ENCODE results near the gene DNMT3A.
"Not testable (repeated sequence)": the region's sequence is repeated elsewhere in the genome, so short reads cannot be mapped to it uniquely, and the experiment has no call there.

The DNMT3A gene

GRCh38 chr2:25286723-25287483, 54.8 kb downstream of the DNMT3A start:
- no peak for DNase-seq (ENCODE audit: low read depth in 1 of 2, low spot score in 1 of 2)

GRCh38 chr2:25286025-25286400, 55.7 kb downstream of the DNMT3A start:
- DNase-seq (ENCODE audit: low read depth in 1 of 2, low spot score in 1 of 2), result peak; percentile 42 to 49

GRCh38 chr2:25285265-25286024, 56.3 kb downstream of the DNMT3A start:
- DNase-seq (ENCODE audit: low read depth in 1 of 2, low spot score in 1 of 2), result no peak

- no peak for DNase-seq (ENCODE audit: low read depth in 1 of 2, low spot score in 1 of 2)
Measured at GRCh38 chr2:25284756-25285155, 57.0 kb downstream of the DNMT3A start.

DNA sequence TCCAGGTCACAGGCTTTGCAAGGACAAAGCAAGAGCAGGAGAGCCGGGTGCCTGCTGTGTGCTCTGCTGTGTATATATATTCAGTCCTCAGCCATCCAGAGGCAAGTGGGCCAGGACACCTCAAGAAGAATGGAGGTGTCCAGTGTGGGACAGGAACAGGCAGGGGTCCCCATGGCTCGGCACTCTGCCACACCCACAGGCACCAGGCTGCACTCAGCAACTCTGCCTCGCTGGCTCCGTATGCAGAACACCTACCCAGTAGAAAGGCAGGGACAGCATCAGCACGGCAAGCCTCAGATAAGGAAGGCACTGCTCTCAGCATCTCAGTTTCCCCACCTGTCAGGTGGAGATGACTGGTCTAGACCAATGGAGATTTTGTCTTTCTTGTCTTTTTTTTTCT, 57.8 kb downstream of the DNMT3A start:
- DNase-seq (ENCODE audit: low read depth in 1 of 2, low spot score in 1 of 2), result no peak

DNA sequence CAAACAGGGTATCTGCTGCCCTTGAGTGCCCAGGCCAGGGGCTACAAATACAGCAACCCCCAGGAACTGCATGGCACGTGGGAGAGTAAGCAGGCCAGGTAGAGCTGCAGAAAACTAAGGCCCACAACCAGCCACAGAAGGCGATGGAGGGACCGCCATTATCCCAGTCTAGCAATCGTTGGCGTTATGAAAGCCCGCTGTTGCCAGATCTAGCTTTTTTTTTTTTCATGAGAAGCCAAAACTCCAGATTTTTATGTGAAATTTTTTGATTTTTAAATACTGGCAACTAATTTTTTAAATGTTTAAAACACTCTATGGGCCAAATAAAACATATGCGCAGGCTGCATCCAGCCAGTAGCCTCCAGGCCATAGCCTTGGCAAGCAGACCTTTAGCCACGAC, 59.8 kb downstream of the DNMT3A start:
- DNase-seq (ENCODE audit: low read depth in 1 of 2, low spot score in 1 of 2), result no peak

DNA sequence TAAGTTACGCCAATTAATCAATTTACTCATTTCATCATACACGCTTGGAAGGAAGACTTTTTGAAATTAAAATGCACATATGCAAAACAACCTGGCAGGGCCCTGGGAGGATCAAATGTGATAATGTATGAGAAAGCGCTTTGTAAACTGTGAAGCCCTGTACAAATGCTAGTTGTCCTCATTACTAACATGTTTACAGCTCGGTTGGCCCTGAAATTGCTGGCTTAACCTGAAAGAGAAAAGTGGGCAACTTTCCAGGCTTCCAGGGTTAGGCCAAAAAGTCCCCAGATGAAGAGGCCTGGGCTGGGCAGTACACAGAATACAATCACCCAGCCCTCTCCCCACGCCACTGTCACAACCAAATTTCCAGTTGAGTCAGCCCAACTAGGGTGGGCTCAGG, 60.2 kb downstream of the DNMT3A start:
- DNase-seq (ENCODE audit: low read depth in 1 of 2, low spot score in 1 of 2), result no peak

DNA sequence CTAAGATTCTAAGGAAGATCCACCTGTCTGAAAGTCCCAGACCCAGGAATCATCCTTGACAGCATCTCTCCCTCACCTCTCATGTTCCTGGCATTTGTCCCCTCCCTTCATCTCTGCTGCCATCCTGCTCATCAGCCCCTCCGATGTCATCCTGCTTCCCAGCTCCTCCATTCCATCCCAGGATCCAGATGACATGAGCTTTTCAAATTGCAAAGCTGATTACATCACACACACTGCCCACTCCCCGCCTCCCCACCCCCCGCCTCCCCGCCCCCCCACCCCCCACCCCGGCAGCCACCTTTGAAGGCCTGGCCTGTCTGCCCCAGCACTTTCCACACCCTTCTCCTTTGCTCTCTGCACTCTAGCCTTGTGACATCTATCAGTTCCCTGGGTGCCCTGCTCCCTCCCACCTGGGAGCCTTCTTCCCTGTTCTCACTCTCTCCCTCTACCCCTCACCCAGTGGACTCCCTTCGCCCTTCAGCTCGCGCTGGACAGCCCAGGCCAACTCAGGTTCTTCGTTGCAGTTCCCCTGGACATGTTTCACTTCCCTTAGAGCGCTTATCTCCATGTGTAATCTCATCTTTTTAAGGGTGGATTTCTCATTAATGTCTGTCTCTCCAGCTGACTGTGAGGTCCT, 61.6 kb downstream of the DNMT3A start:
- DNase-seq (ENCODE audit: low read depth in 1 of 2, low spot score in 1 of 2), result no peak

DNA sequence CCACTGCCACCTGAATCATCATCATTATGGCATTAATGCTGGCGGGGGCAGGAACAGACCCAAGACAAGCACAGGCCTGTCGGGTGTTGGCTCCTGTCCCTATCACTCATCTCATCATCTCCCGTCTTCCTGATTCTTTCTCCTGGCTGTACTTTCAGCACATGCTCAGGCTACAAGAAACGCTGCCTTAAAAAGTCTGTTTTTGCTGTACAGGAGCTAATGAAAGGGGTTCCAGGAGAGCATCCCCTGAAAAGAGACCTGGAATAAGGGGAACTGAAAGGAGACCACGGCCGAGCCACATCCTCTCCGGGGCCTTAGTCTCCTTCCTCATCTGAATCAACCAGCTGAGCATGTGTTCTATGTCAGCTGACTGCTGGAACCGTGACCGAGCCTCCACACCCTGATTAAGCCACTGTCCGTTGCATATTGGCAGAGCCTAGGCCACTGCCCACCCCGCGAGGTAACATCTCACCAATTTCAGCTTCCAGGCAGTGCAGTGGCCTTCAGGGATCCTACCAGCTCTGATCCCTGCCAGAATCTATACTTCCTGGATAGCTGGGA, 62.6 kb downstream of the DNMT3A start:
- no peak for DNase-seq (ENCODE audit: low read depth in 1 of 2, low spot score in 1 of 2)

- DNase-seq (ENCODE audit: low read depth in 1 of 2, low spot score in 1 of 2), result peak; percentile 59 to 72
Measured at GRCh38 chr2:25276569-25277465, 64.9 kb downstream of the DNMT3A start.

DNA sequence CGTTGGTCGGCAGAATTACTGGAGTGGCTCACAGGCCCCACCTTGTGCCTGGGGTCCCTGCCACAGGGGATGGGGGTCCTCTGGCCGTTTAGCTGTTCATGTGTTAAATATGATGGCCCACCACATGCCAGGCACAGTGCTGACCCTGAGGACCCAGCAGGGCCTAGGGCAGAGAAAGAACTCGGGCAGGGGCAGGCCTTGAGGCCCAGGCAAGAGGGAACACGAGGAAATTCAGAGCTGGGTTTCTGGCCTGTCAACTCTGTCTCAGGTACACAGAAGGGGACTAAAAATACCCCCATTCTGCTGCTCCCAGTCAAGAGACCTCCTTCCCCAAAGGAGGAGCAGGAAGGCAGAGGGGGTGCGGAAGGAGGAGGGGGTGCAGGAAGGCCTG, 66.2 kb downstream of the DNMT3A start:
- DNase-seq (ENCODE audit: low read depth in 1 of 2, low spot score in 1 of 2), result no peak

DNA sequence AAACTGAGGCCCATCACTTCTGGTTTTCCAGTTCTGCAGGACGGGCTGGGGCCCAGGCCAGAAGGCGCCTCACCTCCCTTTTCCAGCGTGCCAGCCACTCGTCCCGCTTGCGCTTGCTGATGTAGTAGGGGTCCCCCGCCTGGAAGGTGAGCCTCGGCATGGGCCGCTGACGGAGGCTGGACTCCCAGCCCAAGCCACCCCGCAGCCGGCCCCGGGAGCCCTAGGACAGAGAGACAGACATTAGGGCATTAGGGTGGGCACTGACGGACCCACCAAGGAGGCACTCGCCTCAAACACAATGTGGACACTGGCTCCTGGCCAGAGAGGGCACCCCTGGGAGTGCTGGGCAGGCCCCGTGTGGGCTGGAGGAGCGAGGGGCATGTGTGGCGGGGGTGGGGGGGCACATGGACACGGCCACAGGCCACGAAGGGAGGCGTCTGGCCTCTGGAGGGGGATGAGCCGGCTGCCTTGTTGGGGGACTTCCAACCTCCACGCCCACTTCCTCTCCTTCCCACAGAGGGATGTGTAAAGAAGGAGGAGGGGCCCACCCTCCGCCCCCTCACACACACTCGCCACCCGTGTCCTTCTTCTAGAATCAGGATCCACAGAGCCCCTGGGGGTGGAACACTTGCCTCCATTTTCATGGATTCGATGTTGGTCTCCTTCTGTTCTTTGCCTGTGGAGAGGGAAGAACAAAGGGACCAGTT, 66.7 kb downstream of the DNMT3A start:
- peak in 1 of 2 donors; percentile 43 for DNase-seq (ENCODE audit: low read depth in 1 of 2, low spot score in 1 of 2)

- DNase-seq (ENCODE audit: low read depth in 1 of 2, low spot score in 1 of 2), result no peak
Measured at GRCh38 chr2:25273985-25274535, 67.7 kb downstream of the DNMT3A start.

GRCh38 chr2:25272705-25273104, 69.0 kb downstream of the DNMT3A start:
- DNase-seq (ENCODE audit: low read depth in 1 of 2, low spot score in 1 of 2), result not testable (repeated sequence)

DNA sequence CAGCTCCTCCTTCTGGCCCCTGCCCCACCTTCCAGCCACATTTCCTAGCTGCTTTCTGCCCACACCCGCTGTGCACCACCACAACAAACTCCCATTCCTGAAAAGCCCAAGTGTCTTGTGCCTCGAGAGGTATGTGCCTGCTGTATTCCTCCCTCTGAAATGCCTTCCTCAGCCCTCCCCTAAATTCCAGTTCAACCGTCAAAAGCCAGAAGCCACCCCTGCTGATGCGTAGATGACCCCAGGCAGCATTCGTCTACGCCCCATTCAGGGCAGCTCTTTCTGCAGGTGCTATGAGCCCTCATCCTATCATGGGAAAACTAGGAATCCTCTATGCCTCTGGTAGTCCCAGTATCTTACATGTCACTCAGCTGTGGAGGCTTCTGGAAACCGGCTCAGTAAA, 71.7 kb downstream of the DNMT3A start:
- DNase-seq (ENCODE audit: low read depth in 1 of 2, low spot score in 1 of 2), result no peak

GRCh38 chr2:25269233-25269632, 72.5 kb downstream of the DNMT3A start:
- DNase-seq (ENCODE audit: low read depth in 1 of 2, low spot score in 1 of 2), result no peak

DNA sequence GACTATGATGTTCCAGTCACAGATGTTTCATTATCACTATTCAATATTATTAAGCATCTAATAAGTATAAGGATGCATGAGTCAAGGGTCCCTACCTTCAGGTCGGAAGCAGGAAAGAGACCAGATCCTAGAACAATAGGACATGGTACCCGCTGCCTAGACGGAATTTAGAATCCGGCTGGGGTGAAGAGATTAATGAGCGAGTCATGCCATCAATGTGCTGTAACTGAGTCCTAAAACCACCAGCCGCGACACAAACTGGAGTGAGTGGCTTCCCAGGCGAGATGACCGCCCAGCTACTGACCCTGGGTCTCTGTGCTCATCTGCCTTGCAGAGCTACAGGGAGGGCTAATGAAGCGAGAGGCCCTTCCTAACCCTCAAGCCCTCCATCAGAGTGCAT, 73.6 kb downstream of the DNMT3A start:
- DNase-seq (ENCODE audit: low read depth in 1 of 2, low spot score in 1 of 2), result no peak

GRCh38 chr2:25266399-25266798, 75.3 kb downstream of the DNMT3A start:
- no peak for DNase-seq (ENCODE audit: low read depth in 1 of 2, low spot score in 1 of 2)

DNA sequence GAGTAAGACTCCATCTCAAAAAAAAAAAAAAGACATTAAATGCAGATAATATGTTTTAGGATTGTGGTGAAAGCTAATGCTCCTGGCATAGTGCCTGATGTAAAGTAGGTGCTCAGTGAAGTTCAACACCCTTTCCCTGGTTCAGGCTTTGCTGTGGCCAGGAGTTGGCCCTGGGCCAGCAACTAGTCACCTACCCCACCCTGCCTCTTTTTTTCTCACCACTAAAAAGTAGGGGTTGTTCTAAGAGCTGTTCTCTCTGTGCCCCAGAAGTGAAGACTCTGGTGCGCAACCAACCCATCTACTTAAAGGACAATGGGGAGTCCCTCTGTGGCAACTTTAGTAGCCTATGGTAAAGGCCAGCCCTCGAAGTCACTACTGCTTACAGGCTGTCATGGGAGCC, 75.9 kb downstream of the DNMT3A start:
- no peak for DNase-seq (ENCODE audit: low read depth in 1 of 2, low spot score in 1 of 2)

GRCh38 chr2:25265001-25265400, 76.7 kb downstream of the DNMT3A start:
- no peak for DNase-seq (ENCODE audit: low read depth in 1 of 2, low spot score in 1 of 2)

All from stimulated activated CD4-positive, alpha-beta T cell treated with anti-CD3 and anti-CD28 coated beads, Interleukin-15, amount 100 ng/mL, for 1 hour (primary cell).